SK-N-SH (cell line): ENCODE results near the gene SIRT2. TPM values are rescaled to one million over a fixed set of nuclear protein-coding genes. Genes with fewer than 3 reads are reported as not detected.

Source experiments
- CTCF ChIA-PET: fragments of 300-600, 350-600 bp; formaldehyde crosslinking; extraction: SDS; loops from one replicate; lab custom pipeline; 2021; lab: Yijun Ruan, JAX
- POLR2A ChIA-PET: fragments of 350-600 bp; sonication (Branson Sonifier 250); formaldehyde crosslinking; extraction: SDS; loops from one replicate; lab custom pipeline; 2020; ENCODE audit warnings: antibody characterized with exemption, inconsistent platforms; lab: Yijun Ruan, JAX
- DNase-seq: peaks from one replicate; pipeline ENCODE4 v3.0.0; 2012
- H2AFZ ChIP-seq: fragments of 200-600 bp; sonication (generic); 2 replicates; pipeline ENCODE4 v1.8.1; 2016; ENCODE audit warnings: antibody characterized with exemption, mild to moderate bottlenecking, low read depth
- H3F3A ChIP-seq: fragments of 200-600 bp; sonication (generic); replicated peaks from 2 replicates; pipeline ENCODE3; 2016; ENCODE audit warnings: antibody characterized with exemption, mild to moderate bottlenecking; ENCODE audit not compliant: insufficient read depth
- H3K27ac ChIP-seq, 2 experiments: fragments of 200-500 bp in 1 of 2; fragments of 200-600 bp in 1 of 2; sonication (Bioruptor generic) in 1 of 2; sonication (generic), shearing (Covaris generic) in 1 of 2; 2 replicates each; pipeline versions ENCODE4 v1.5.1 to v1.6.1; 2014 to 2016; ENCODE audit warnings: low read depth in 2 of 2, inconsistent platforms in 1 of 2, low read length in 1 of 2, mild to moderate bottlenecking in 1 of 2, mixed read lengths in 1 of 2
- H3K27me3 ChIP-seq: fragments of 200-600 bp; sonication (generic), shearing (Covaris generic); 2 replicates; pipeline ENCODE4 v1.6.1; 2016; ENCODE audit warnings: mixed run types; ENCODE audit not compliant: insufficient read depth
- H3K36me3 ChIP-seq, 2 experiments: fragments of 200-500 bp in 1 of 2; fragments of 200-600 bp in 1 of 2; sonication (Bioruptor generic) in 1 of 2; sonication (generic) in 1 of 2; replicated peaks in 1 of 2; 2 replicates each; pipeline versions ENCODE3 to v1.5.1; 2014 to 2016; ENCODE audit warnings: low read length in 1 of 2, mild to moderate bottlenecking in 1 of 2; ENCODE audit not compliant: insufficient read depth in 2 of 2, control insufficient read depth in 1 of 2
- H3K4me1 ChIP-seq, 2 experiments: fragments of 200-500 bp in 1 of 2; fragments of 200-600 bp in 1 of 2; sonication (Bioruptor generic) in 1 of 2; sonication (generic), shearing (Covaris generic) in 1 of 2; 2 replicates each; pipeline versions ENCODE4 v1.5.1 to v1.6.1; 2014 to 2016; ENCODE audit warnings: low read depth in 1 of 2, low read length in 1 of 2, mixed run types in 1 of 2; ENCODE audit not compliant: insufficient read depth in 2 of 2, control insufficient read depth in 1 of 2
- H3K4me2 ChIP-seq: fragments of 200-600 bp; sonication (generic), shearing (Covaris generic); 2 replicates; pipeline ENCODE4 v1.6.1; 2017; ENCODE audit warnings: mixed run types
- H3K4me3 ChIP-seq, 2 experiments: fragments of 200-500 bp in 1 of 2; fragments of 200-600 bp in 1 of 2; sonication (Bioruptor generic) in 1 of 2; sonication (generic), shearing (Covaris generic) in 1 of 2; 2 replicates each; pipeline versions ENCODE4 v1.5.1 to v1.8.1; 2014 to 2016; ENCODE audit warnings: low read depth in 2 of 2, inconsistent platforms in 1 of 2, low read length in 1 of 2, mild to moderate bottlenecking in 1 of 2, mixed read lengths in 1 of 2, moderate library complexity in 1 of 2
- H3K79me2 ChIP-seq: fragments of 200-600 bp; sonication (generic); 2 replicates; pipeline ENCODE4 v1.8.1; 2017; ENCODE audit warnings: mild to moderate bottlenecking; ENCODE audit not compliant: insufficient read depth
- H3K9ac ChIP-seq: fragments of 200-600 bp; sonication (generic); 2 replicates; pipeline ENCODE4 v1.6.1; 2017; ENCODE audit warnings: mixed run types
- H3K9me2 ChIP-seq: fragments of 200-600 bp; sonication (generic); 2 replicates; pipeline ENCODE4 v1.6.1; 2017; ENCODE audit warnings: mixed run types
- H3K9me3 ChIP-seq: fragments of 200-600 bp; sonication (generic); 2 replicates; pipeline ENCODE4 v1.6.1; 2017; ENCODE audit warnings: mixed run types, mild to moderate bottlenecking, moderate library complexity
- H4K20me1 ChIP-seq: fragments of 200-600 bp; sonication (generic); 2 replicates; pipeline ENCODE4 v1.6.1; 2017; ENCODE audit warnings: mild to moderate bottlenecking, mixed run types; ENCODE audit not compliant: insufficient read depth
- CHD2 ChIP-seq: fragments of 150-350 bp; IDR thresholded peaks from 2 replicates; pipeline ENCODE4 v1.6.1; 2018; ENCODE audit warnings: low read length; ENCODE audit not compliant: partially characterized antibody
- ELF1 ChIP-seq: IDR thresholded peaks from 2 replicates; pipeline ENCODE4 v1.4.0; 2012
- EZH2phosphoT487 ChIP-seq: fragments of 200-600 bp; sonication (generic); IDR thresholded peaks from 2 replicates; pipeline ENCODE4 v1.6.1; 2017; ENCODE audit warnings: low read depth, mixed run types, mild to moderate bottlenecking, antibody characterized with exemption, moderate library complexity, borderline replicate concordance
- FOSL2 ChIP-seq: IDR thresholded peaks from 2 replicates; pipeline ENCODE4 v1.4.0; 2012; ENCODE audit warnings: low read depth, mild to moderate bottlenecking, moderate library complexity, borderline replicate concordance
- FOXM1 ChIP-seq: IDR thresholded peaks from 2 replicates; pipeline ENCODE4 v1.4.0; 2012; ENCODE audit warnings: low read depth, mild to moderate bottlenecking
- GABPA ChIP-seq: IDR thresholded peaks from 2 replicates; pipeline ENCODE4 v1.4.0; 2012; ENCODE audit warnings: low read depth, mild to moderate bottlenecking
- IRF3 ChIP-seq: fragments of 150-350 bp; IDR thresholded peaks from 2 replicates; pipeline ENCODE4 v1.6.1; 2016; ENCODE audit warnings: mild to moderate bottlenecking, low read depth, low read length
- JUND ChIP-seq: IDR thresholded peaks from 2 replicates; pipeline ENCODE4 v1.4.0; 2012
- MAX ChIP-seq: IDR thresholded peaks from 2 replicates; pipeline ENCODE4 v1.4.0; 2012; ENCODE audit warnings: low read depth
- MEF2A ChIP-seq: IDR thresholded peaks from 2 replicates; pipeline ENCODE4 v1.4.0; 2012; ENCODE audit warnings: low read depth, borderline replicate concordance
- MXI1 ChIP-seq: IDR thresholded peaks from 2 replicates; pipeline ENCODE4 v1.6.1; 2012; ENCODE audit warnings: mild to moderate bottlenecking, low read depth, low read length, improper control_type of control experiment
- NRF1 ChIP-seq: IDR thresholded peaks from 2 replicates; pipeline ENCODE4 v1.6.1; 2012; ENCODE audit warnings: low read depth, mild to moderate bottlenecking, low read length
- PBX3 ChIP-seq: IDR thresholded peaks from 2 replicates; pipeline ENCODE4; 2012
- POLR2AphosphoS5 ChIP-seq: IDR thresholded peaks from 2 replicates; pipeline ENCODE4 v1.6.1; 2012; ENCODE audit warnings: low read depth, low read length
- RAD21 ChIP-seq: IDR thresholded peaks from 2 replicates; pipeline ENCODE4 v1.6.1; 2012; ENCODE audit warnings: mild to moderate bottlenecking, low read length
- RCOR1 ChIP-seq: fragments of 150-350 bp; IDR thresholded peaks from 2 replicates; pipeline ENCODE4 v1.6.1; 2017; ENCODE audit warnings: antibody characterized with exemption, low read length
- REST ChIP-seq: IDR thresholded peaks from 2 replicates; pipeline ENCODE4 v1.6.1; 2012; ENCODE audit warnings: mild to moderate bottlenecking, low read depth, low read length, moderate library complexity
- RFX5 ChIP-seq: IDR thresholded peaks from 2 replicates; pipeline ENCODE4 v1.6.1; 2012; ENCODE audit warnings: mild to moderate bottlenecking, improper control_type of control experiment, low read length
- RXRA ChIP-seq: IDR thresholded peaks from 2 replicates; pipeline ENCODE4 v1.4.0; 2012; ENCODE audit warnings: low read depth, mild to moderate bottlenecking, borderline replicate concordance
- SIN3A ChIP-seq: IDR thresholded peaks from 2 replicates; pipeline ENCODE4 v1.6.1; 2012; ENCODE audit warnings: low read depth, mild to moderate bottlenecking, low read length, moderate library complexity, borderline replicate concordance
- SMC3 ChIP-seq: IDR thresholded peaks from 2 replicates; pipeline ENCODE4 v1.6.1; 2012; ENCODE audit warnings: low read depth, low read length, improper control_type of control experiment
- TEAD4 ChIP-seq: IDR thresholded peaks from 2 replicates; pipeline ENCODE4 v1.4.0; 2012; ENCODE audit warnings: mild to moderate bottlenecking, borderline replicate concordance; ENCODE audit not compliant: insufficient read depth
- USF2 ChIP-seq: fragments of 150-350 bp; IDR thresholded peaks from 2 replicates; pipeline ENCODE4 v1.6.1; 2017; ENCODE audit warnings: antibody characterized with exemption, low read length, low read depth, borderline replicate concordance
- ZBTB33 ChIP-seq: IDR thresholded peaks from 2 replicates; pipeline ENCODE4 v1.4.0; 2012; ENCODE audit warnings: low read depth, borderline replicate concordance
- WGBS: methylation state at CpG from one replicate; pipeline ENCODE4 v1.1.6; 2017; ENCODE audit warnings: low lambda C conversion rate; 5-methylcytosine and 5-hydroxymethylcytosine counted together
- polyA plus RNA-seq, 3 experiments: library from polyadenylated mRNA; depleted of rRNA; stranded (reverse); fragments of >200 nt; gene quantifications; 2 replicates each; pipeline ENCODE4 v1.2.3, GENCODE V29; 2012

SIRT2 gene
- polyA plus RNA-seq, 1 of the 3 experiments (the other 2 are of a cell fraction) = 39.3 TPM

- CTCF ChIA-PET = interaction anchor here (0.8 to 2.6 kb wide), 2 partner anchors 10 to 80 kb away, joined by 3 to 6 read pairs; partner anchors contain the start of genes MRPS12 and SARS2
- WGBS = under 1% methylated on average over 35 of the region's 50 CpGs
- POLR2A ChIA-PET = interaction anchor here (0.9 to 2.2 kb wide), 3 partner anchors 12 to 80 kb away, joined by 3 to 9 read pairs (median 3); partner anchors contain the start of genes MRPS12 and SARS2
- TF ChIP-seq PBX3 = peak; percentile 96
- TF ChIP-seq FOXM1 = no peak
- TF ChIP-seq REST = 0 out of 2 replicates have a peak, but pooled peaks have one; percentile 56
- TF ChIP-seq NRF1 = no peak
- TF ChIP-seq IRF3 = peak; percentile 79
- TF ChIP-seq RFX5 = no peak; the same call in 1 of the 2 replicates
- no peak for TF ChIP-seq MEF2A
- TF ChIP-seq SIN3A = 0 out of 2 replicates have a peak, but pooled peaks have one; percentile 14
- no peak for TF ChIP-seq SMC3
- no peak for TF ChIP-seq USF2
- no peak for TF ChIP-seq TEAD4
- no peak for TF ChIP-seq FOSL2
- peak; percentile 42; the same call in 1 of the 2 replicates for TF ChIP-seq ELF1
- no peak for TF ChIP-seq MAX
- peak; percentile 67; the same call in 1 of the 2 replicates for TF ChIP-seq POLR2AphosphoS5
- TF ChIP-seq RCOR1 = no peak
- no peak for TF ChIP-seq MXI1
- TF ChIP-seq ZBTB33 = no peak
- peak; percentile 97 for TF ChIP-seq CHD2
- no peak for TF ChIP-seq EZH2phosphoT487
- no peak for TF ChIP-seq RXRA
- peak; percentile 49 for TF ChIP-seq GABPA
- TF ChIP-seq RAD21 = no peak; the same call in 1 of the 2 replicates
- no peak for TF ChIP-seq JUND
Observed at GRCh38 chr19:38849860-38850435, 49.5 kb downstream of the SIRT2 start, which contains the start of gene HNRNPL. Gene HNRNPL (minus strand): TSS chr19:38849986. CDS start chr19:38849966, 20 bp downstream.

More at GRCh38 chr19:38849860-38850435, 49.5 kb downstream of the SIRT2 start, which contains the start of gene HNRNPL:
- Histone ChIP-seq H3K79me2 (peaks cover 49% of the 10 kb centered on the region), H3K27ac (peak within 1 kb of the TSS; percentile 97 to 99), H3K36me3 (peaks cover 25 to 33% of the 10 kb centered on the region in 2 experiments), H3K9me3 (no peaks in the 10 kb centered on the region), H3K9me2 (no peaks in the 10 kb centered on the region), H3K4me3 (peak within 1 kb of the TSS; percentile 67 to 87), H3K4me2 (peak within 1 kb of the TSS; percentile 97), H3K4me1 (peaks cover 18 to 30% of the 10 kb centered on the region in 2 experiments; a peak in 1 of 4 replicates), H4K20me1 (peaks cover 42% of the 10 kb centered on the region), H2AFZ (no peak within 1 kb of the TSS), H3K27me3 (no peaks in the 10 kb centered on the region), H3F3A (peaks cover 20% of the 10 kb centered on the region), H3K9ac (peak within 1 kb of the TSS; percentile 100)
- DNase-seq = peak; percentile 96
